ENCODE data around the gene PTN. TPM values are rescaled to one million over a fixed set of nuclear protein-coding genes. Genes with fewer than 3 reads are reported as not detected.

PTN gene
- total RNA-seq, 1 experiment from 2014 or later = 0.13 TPM

GRCh38 chr7:137337902-137338301 is 5.6 kb downstream of the PTN start:
- no peaks in the 10 kb centered on the region; the same call in 1 of the 2 replicates for H3K27me3 ChIP-seq (ENCODE audit: control insufficient read depth, insufficient read depth, low read length)
- no peaks in the 10 kb centered on the region for H3K4me1 ChIP-seq (ENCODE audit: control insufficient read depth, insufficient read depth, low read length)
- CTCF ChIA-PET = no interaction called here
- intact Hi-C loops (cut with micrococcal nuclease; ENCODE audit: unreplicated experiment) (no loop called here), in situ Hi-C loops (cut with HindIII; ENCODE audit: low pct_unique_long_range_greater_than_20kb, low sequenced_read_pairs) (no loop called here)
- POLR2A ChIA-PET = no interaction called here
- DNase-seq (ENCODE audit: low read depth, low spot score) (no peak), ATAC-seq (no peak)
- peak; percentile 25 for TF ChIP-seq CTCF (IDR thresholded peaks at IDR 0.05)
- TF ChIP-seq POLR2AphosphoS5 (IDR thresholded peaks at IDR 0.05; ENCODE audit: low read depth, low read length) = no peak
- no peaks in the 10 kb centered on the region for H3K9me3 ChIP-seq (ENCODE audit: control insufficient read depth, insufficient read depth, low read depth, low read length)
- H3K36me3 ChIP-seq (ENCODE audit: control insufficient read depth, insufficient read depth, low read length) = no peaks in the 10 kb centered on the region
- no peak overlapping the region for H3K27ac ChIP-seq (ENCODE audit: low read length)
- BruUV-seq (replicated peaks) = no TSS peak
- H3K4me3 ChIP-seq (ENCODE audit: low read depth in 2 of 2, low read length in 2 of 2) = no peak overlapping the region

- H3K27ac ChIP-seq (ENCODE audit: low read length) = no peak overlapping the region
- ATAC-seq = no peak
- no peaks in the 10 kb centered on the region for H3K9me3 ChIP-seq (ENCODE audit: control insufficient read depth, insufficient read depth, low read depth, low read length)
- POLR2A ChIA-PET = no interaction called here
- no TSS peak for BruUV-seq (replicated peaks)
- TF ChIP-seq TCF7L2 (IDR thresholded peaks at IDR 0.05; ENCODE audit: low read depth, low read length) (no peak), POLR2AphosphoS5 (IDR thresholded peaks at IDR 0.05; ENCODE audit: low read depth, low read length) (no peak), CTCF (IDR thresholded peaks at IDR 0.05) (no peak), SIN3A (IDR thresholded peaks at IDR 0.05; ENCODE audit: borderline replicate concordance, insufficient read depth, low read depth, low read length) (no peak), REST (IDR thresholded peaks at IDR 0.05; ENCODE audit: insufficient read depth in 1 of 2, low read depth in 2 of 2, low read length in 1 of 2) (no peak)
- H3K4me3 ChIP-seq (ENCODE audit: low read depth in 2 of 2, low read length in 2 of 2) = no peak overlapping the region
- no peak for DNase-seq (ENCODE audit: low read depth, low spot score)
- intact Hi-C loops (cut with micrococcal nuclease; ENCODE audit: unreplicated experiment) = no loop called here
- in situ Hi-C loops (cut with HindIII; ENCODE audit: low pct_unique_long_range_greater_than_20kb, low sequenced_read_pairs) = no loop called here
- CTCF ChIA-PET = no interaction called here
- H3K4me1 ChIP-seq (ENCODE audit: control insufficient read depth, insufficient read depth, low read length) = no peaks in the 10 kb centered on the region
- H3K27me3 ChIP-seq (ENCODE audit: control insufficient read depth, insufficient read depth, low read length) = no peaks in the 10 kb centered on the region; the same call in 1 of the 2 replicates
- no peaks in the 10 kb centered on the region for H3K36me3 ChIP-seq (ENCODE audit: control insufficient read depth, insufficient read depth, low read length)
These were observed 7.7 kb downstream of the PTN start for GRCh38 chr7:137335814-137336213.

- no peaks in the 10 kb centered on the region for H3K36me3 ChIP-seq (ENCODE audit: control insufficient read depth, insufficient read depth, low read length)
- ATAC-seq (no peak), DNase-seq (ENCODE audit: low read depth, low spot score) (no peak)
- TF ChIP-seq CTCF (IDR thresholded peaks at IDR 0.05) (no peak), REST (IDR thresholded peaks at IDR 0.05; ENCODE audit: insufficient read depth in 1 of 2, low read depth in 2 of 2, low read length in 1 of 2) (no peak), POLR2AphosphoS5 (IDR thresholded peaks at IDR 0.05; ENCODE audit: low read depth, low read length) (no peak), TCF7L2 (IDR thresholded peaks at IDR 0.05; ENCODE audit: low read depth, low read length) (no peak), SIN3A (IDR thresholded peaks at IDR 0.05; ENCODE audit: borderline replicate concordance, insufficient read depth, low read depth, low read length) (no peak)
- CTCF ChIA-PET = no interaction called here
- H3K27me3 ChIP-seq (ENCODE audit: control insufficient read depth, insufficient read depth, low read length) = no peaks in the 10 kb centered on the region
- intact Hi-C loops (cut with micrococcal nuclease; ENCODE audit: unreplicated experiment) (no loop called here), in situ Hi-C loops (cut with HindIII; ENCODE audit: low pct_unique_long_range_greater_than_20kb, low sequenced_read_pairs) (no loop called here)
- H3K9me3 ChIP-seq (ENCODE audit: control insufficient read depth, insufficient read depth, low read depth, low read length) = no peaks in the 10 kb centered on the region
- H3K27ac ChIP-seq (ENCODE audit: low read length) = no peak overlapping the region
- no TSS peak for BruUV-seq (replicated peaks)
- POLR2A ChIA-PET = no interaction called here
- H3K4me1 ChIP-seq (ENCODE audit: control insufficient read depth, insufficient read depth, low read length) = no peaks in the 10 kb centered on the region
- H3K4me3 ChIP-seq (ENCODE audit: low read depth in 2 of 2, low read length in 2 of 2) = no peak overlapping the region
These were observed 12.2 kb downstream of the PTN start for GRCh38 chr7:137331378-137331777.

All from Panc1 (cell line).